Activated CD8-positive, alpha-beta memory T cell treated with anti-CD3 and anti-CD28 coated beads for 4 hours (primary cell): ENCODE measurements around the gene RASAL1.

Experiments
- DNase-seq, 2 donors: peaks; one replicate each; pipeline ENCODE4 v3.0.0-alpha.2; 2020; ENCODE audit warnings: low read depth in 2 of 2

Gene RASAL1

DNA sequence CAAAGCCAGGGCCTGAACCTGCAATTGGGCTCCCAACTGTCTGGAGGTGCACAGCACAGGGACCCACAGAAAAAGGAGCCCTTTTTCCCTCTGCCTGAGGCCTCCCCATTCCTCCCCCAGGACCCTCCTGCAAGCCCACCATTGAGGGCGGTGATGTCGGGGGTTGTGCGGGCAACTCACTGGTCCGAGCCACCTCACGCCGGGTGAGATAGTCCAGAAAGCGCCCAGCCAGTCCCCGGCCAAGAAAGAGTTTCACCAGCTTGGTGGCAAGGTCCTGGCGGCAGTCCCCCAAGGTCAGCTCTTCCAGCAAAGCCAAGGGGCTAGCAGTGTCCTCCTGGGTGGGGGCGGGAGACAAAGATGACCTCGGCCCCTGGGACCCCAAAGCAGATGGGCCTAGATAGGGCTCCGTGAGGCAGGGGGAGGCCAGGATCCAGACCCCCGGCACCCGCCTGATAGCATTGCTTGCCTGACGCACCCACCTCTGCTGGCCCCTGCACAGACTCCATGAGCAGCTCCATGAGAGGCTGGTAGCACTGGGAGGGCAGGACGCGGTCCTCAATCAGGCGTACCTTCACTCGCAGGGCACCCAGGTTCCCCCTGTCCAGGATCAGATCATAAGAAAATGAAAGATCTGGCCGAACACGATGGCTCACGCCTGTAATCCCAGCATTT, 20.0 kb downstream of the RASAL1 start:
- DNase-seq: no peak

DNA sequence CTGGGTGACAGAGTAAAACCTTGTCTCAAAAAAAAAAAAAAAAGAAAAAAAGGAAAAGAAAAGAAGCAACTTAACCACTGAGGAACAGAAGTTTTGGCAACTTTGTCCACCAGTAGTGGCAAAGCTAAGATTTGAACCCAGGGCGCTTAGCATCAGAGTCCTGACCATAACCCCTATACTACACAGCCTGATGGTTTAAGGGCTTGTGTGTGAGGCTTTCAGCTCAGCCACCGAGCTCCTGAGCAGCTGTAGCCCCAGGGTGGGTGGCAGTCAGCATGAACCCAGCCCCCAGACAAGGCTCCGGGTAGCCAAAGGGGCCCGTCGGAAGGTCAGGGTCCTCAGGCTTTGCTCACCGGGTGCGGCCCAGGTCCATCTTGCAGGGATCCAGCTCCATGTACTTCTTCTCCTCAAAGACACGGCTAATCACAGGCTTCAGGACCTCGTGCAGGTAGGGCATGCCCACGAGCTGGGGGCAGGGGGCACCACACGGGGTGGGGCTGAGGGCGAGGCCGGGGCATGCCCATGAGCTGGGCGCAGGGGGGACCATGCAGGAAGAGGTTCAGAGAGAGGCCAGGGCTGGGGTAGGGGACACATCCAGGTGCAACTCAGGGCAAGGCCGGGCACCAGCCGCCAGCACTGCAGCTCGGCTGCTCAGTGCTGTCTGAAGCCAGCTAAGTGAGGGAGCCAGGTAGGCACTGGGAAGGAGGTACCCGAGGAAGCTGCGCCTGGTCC, 20.9 kb downstream of the RASAL1 start:
- DNase-seq: no peak

DNA sequence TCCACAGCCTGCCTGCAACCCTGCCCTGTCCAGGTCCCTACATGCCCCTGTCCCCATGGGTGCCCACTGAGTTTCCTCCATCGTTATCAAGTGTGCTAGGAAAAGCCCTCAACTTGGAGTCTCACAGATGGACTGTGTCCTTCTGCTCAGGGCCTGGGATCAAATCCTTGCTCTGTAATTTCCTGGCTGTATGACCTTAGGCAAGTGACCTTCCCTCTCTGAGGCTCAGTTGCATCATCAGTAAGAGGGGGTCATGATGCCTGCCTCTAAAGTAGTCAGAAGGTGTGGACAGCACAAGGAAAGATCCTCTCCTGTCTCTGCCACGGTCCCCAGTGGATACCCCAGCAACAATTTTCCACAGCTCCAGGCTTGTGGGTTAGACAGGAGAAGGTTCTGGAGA, 22.2 kb downstream of the RASAL1 start:
- no peak for DNase-seq

DNA sequence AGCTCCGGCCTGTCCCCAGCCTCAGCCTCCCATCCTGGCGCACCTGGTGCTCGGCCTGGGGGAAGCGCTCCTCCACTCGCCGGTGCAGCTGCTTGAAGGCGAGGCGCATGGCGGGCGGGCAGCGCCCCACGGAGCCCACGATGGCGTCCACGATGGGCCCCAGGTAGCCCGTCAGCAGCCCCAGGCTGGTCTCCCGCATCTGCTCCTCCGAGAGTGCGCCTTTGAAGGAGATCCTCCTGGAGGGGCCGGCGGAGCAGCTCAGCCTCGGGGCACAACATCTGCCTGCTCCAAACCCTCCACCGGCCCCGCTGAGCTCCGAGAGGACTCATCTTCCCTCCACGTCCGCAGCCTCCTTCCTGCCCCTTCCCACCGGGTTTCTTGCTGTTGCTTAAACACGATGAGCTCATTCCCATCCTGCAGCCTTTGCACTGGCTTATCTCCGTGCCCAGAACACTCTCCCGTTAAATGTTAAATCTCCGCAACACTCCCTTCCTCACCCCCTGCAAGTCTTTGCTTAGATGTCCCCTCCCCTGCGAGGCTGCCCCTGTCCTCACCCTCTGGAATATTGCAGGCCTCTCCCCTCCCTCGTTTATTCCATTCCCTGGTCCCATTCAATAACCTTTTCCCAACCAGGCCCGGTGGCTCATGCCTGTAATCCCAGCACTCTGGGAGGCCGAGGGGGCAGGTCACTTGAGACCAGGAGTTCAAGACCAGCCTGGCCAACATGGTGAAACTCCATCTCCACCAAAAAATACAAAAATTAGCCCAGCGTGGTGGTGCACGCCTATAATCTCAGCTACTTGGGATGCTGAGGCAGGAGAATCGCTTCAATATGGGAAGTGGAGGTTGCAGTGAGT, 23.3 kb downstream of the RASAL1 start:
- DNase-seq: no peak

DNA sequence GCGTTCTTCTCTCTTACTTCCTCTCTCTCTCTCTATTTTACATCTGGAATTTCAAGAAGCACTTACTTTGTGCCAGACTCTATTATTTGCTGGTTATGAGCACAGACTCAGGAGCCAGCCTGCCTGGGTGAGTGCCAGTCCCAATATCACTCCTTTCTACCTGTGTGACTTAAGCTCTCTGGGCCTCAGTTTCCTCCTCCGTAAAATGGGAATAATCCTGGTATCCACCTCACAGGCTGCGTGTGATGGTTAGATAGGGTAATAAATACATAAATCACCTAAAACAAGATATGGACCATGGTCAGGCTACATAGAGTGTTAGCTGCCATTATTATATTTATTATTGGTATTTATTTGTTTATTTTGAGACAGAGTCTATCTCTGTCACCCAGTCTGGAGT, 24.3 kb downstream of the RASAL1 start:
- DNase-seq: no peak

DNA sequence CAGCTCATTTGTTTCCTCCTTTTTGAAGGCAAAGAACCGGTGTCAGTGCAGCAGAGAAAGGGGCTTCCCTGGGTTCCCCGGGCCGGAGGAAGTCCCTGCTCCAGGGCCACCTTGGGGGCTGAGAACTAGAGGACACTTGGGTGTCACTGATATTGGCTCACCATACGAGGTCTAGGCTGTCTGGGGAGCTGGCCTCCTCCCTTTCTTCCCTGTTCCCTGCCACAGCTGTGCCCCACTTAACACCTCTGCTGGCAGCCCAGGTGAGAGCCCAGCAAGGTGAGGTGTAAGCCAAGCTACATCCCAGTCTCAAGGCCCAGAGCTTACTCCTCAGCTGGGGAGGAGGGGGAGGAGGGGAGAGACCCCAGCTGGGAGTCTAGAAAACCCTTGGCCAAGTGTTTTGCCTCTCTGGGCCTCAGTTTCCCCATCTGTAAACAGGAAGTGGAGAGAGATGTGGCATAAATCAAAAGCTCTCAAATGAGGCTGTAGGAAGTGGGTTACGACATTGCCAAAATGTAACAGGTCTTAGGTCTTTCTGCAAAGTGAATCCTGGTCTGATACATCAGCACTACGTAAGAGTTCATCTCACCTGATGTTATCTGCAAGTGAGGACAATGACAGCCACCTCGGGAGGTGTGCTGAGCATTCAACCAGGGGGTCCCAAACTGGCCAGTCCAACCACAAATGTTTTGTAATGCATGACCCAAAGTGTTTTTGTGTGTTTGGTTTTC, 25.5 kb downstream of the RASAL1 start:
- DNase-seq: no peak

DNA sequence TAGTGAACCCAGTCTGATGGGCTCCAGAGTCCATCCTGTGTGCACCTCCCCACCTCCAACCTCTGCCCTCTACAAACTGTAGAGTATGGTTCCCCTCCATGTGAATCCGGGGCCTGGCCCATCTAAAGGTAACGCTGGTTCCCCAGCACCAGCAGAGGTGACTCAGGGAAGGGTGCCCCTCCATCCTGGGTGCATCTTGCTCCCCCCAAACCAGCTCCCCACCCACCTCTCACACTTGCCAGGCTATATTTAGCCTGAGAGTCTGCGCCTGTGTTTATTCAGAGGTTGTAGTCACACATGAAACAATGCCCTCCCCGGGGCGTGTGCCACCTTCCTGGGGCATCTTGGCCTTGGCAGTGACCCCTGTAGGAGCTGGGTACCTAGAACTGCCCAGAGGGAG, 26.2 kb downstream of the RASAL1 start:
- no peak for DNase-seq

DNA sequence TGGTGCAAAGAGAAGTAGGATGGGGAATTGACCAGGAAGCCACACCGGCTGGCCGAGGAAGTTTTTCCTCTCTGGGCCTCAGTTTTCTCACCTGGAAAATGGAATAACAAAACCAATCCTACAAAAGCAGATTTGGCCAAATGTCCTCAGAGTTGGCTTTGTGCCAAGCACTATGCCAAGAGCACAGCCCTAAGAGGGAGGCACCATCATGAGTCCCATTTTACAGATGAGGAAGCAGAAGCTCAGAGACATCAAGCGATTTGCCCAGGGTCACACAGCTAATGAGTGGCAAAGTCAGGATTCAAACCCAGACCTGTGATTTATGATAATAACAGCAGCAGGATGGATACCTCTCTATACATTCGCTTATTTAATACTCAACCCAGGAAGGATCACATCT, 27.3 kb downstream of the RASAL1 start:
- no peak for DNase-seq

DNA sequence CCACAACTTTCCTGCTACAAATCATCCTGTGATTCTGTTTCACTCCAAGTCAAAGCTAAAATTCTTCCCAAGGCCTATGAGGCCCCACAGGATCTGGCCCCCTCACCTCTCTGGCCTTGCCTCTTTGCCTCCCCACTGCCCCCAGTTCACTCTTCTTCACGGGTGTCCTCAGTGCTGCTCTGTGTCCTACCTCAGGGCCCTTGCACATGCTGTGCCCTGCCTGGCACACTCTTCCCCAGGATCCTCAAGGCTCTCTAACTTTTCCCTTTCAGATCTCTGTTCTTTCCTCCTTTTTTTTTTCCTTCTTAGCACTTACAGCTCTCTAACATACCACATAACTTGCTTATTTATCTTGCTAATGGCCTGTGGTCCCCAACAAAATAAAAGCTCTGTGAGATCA, 29.2 kb downstream of the RASAL1 start:
- no peak for DNase-seq

DNA sequence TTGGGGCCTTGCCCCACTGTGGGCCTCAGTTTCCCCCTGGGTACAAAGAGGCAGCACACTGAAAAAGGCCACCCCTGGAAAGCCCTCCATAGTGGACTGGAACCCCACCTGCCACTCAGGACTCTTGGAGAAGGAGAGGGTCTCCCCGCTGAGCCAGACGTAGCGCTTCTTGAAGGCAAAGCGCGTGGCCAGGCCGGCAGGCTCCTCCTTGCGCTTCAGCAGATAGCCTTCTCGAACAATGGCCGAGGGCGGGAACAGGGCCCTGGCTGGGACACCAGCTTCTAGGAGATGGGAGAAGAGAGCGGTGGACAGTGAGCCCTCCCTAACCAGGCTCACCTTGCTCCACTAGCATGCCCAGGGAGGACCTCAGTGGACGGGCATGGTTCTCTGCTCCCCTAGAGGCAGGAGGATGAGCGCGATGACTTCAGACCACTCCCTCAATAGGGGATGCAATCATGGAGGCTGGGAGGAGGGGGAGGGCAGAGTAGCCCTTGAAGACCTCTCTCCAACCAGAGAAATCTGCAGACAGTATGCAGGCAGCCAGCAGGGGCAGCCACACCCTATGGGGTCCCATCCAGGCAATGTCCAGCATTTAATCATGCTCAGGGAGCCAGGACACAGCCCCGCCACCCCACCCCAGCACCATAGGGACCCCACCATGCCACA, 29.8 kb downstream of the RASAL1 start:
- DNase-seq: no peak

DNA sequence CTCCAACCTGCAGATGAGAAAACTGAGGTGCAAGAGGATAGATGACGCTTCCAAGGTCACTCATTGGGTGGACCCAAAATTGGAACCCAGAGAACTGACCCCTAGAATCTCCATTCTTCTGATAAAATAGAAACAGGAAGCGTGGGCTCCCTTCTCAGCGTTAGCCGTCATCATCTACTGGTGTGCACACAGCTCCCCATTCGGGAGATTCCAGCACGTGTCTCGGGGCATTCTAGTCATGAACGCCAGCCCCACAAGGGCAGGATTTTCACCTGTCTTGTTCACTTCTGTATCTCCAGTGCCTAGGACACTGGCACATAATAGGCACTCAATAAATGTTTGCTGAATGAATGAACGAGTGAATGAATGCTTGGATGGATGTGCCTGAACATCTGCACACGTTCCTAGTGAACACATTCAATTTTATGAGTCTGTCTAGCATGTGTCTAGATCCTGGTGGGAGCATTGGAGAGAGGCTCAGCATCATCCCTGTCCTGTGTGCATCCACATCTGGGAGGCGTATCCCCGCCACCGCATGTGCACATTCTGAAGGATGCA, 30.5 kb downstream of the RASAL1 start:
- DNase-seq: no peak

DNA sequence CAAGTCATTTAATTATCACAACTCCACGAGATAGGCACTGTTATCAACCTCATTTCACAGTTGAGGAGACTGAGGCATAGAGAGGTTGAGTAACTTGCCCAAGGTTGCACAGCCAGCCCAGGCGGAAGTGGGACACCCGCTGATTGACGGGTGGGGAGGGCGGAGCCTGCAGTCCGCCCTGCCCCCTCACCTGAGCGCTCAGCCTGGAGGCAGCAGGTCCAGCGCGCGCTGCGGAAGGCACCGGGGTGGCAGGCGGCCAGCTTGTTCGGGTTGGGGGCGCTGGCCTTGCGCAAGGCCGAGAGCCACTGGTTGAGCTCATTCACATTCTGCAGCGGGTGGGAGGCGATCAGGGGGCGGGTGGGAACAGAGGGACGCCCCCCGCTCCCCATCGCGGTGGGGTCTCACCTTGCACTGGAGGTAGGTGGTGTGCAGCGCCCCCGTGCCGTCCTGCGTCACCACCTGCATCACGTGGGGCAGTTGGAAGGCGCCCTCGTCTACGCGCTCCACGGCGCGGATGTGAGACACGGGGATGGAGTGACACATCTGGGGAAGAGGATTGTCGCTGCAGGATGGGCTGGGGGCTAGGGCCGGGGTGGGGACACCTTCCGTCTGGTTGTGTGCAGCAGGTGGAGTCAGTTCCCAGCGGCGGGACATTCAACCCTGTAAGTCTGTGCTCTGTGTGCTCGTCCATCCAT, 31.7 kb downstream of the RASAL1 start:
- peak in 1 of 2 donors; percentile 17 for DNase-seq

DNA sequence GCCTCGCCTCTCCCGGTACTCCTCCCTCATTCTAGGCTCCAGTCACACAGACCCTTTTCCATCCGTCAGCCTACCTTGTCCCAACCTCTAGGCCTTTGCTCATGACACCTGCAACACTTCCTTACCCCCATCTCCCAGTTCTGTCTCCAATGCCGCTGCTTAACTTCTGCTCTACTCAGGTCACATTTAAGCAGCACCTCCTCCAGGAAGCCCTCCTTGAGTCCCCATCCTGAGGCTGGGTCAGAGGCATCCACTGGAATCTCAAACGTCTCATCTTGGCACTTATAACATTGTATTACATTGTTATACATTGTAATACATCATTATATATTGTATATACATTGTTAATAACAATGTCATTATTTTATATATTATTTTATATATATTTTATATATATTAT, 32.8 kb downstream of the RASAL1 start:
- no peak for DNase-seq

DNA sequence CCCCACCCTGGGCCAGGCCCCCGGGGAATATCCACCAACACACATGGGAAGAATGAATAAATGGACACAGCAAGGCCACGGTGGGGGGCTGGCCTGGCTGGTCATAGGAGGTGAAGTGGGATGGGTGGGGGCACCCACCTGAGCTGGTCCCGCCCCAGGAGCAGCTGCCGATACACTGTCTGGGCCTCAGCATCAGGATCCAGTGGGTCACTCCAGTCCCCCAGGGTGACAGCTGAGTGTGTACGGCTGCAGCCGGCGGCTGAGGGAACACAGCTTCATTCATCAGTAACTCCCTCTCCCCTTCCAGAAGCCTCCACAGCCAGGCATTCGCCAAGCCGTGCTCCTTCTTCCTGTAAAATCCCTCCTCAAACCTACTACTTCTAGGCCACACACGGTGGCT, 33.8 kb downstream of the RASAL1 start:
- no peak for DNase-seq

DNA sequence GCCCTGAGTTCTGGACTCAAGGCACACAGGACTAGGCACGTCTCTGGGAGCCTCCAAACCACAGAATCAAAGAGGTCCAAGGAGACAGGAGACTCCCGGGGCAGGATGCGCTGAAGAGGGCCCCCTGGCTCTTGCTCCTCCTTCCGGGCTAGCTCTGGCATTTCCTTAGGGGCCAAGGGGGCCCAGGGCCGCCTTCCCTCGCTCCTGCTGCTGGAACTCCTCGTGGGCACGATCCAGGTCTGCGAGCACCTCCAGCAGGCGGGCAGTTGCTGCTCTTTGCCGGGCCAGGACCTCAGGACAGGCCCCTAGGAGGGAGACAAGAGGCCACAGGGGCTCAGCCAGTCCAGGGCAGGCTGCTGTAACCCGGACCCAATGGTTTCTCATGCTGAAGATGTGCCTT, 35.8 kb downstream of the RASAL1 start:
- no peak for DNase-seq

DNA sequence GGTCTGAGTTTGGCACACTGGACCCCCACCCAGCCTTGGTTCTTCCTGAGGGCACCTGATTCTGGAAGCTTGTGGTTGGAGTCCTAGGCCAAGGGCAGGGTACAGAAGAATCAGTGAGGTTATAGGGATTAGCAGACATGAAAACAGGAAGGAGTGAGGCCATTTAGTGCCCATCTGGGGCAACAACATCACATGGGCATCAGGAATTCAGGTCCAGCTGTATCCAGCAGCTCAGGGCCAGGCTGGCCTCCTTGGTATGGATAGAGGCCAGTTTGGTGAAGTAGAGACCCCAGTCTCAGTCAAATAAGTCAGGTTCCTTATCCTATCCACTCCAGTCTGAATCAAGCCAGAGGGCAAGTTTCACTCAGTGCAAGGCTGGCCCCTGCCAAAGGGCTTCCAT, 36.2 kb downstream of the RASAL1 start:
- no peak for DNase-seq

DNA sequence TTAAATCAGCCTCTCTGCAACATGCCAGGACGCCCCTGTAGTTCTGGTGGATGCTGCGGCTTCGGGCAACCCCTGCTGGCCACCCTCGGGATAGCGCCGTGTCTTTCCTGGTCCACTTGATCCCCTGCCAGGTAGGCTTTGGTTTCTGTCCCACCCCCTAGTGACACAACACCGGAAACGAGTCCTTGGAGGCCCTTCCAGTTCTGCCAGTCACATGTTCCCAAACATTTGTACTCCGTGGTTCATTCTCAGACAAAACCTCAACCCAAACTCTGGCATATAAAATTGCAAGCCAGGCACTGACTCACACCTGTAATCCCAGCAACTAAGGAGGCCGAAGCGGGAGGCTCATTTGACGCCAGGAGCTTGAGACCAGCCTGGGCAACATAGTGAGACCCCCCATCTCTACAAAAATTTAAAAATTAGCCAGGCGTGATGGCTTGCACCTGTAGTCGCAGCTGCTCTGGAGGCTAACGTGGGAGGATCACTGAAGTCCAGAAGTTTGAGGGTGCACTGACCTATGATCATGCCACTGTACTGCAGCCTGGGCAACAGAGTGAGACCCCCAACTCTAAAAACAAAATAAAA, 37.0 kb downstream of the RASAL1 start:
- DNase-seq: peak; percentile 17 to 33

DNA sequence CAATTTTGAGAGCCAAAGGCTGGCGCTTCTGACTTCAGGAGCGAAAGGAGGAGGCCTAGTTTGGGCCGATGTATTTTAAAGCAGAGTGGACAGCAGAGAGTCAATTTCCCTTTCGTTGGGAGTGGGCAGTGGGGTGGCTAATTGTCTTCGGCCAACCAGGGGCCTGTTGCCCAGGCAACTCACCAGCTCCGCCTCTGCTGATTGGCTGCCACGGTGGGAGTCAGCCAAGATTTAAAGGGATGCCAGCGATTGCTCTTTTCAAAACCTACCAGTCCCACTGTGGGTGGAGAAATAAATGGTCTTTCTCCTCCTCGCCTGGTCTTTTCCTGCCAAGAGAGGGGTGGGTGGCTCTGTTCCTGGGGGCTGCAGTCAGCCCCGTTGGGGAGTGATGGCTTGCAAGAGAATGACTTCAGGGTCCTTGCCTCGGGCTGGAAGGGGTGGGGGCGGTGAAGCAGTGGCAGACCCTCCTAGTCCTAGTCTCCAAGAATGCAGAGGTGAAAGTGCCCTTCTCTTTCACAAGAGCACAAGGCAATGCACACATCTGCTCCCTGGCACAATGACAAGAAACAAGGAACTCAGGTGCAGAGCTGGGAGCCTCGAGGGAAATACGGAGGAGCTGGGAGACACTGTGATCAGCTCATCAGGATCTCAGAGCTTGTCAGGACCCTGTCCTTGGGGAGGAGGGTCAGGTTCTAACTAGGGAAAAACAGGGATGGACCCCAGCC, 37.7 kb downstream of the RASAL1 start:
- no peak for DNase-seq

DNA sequence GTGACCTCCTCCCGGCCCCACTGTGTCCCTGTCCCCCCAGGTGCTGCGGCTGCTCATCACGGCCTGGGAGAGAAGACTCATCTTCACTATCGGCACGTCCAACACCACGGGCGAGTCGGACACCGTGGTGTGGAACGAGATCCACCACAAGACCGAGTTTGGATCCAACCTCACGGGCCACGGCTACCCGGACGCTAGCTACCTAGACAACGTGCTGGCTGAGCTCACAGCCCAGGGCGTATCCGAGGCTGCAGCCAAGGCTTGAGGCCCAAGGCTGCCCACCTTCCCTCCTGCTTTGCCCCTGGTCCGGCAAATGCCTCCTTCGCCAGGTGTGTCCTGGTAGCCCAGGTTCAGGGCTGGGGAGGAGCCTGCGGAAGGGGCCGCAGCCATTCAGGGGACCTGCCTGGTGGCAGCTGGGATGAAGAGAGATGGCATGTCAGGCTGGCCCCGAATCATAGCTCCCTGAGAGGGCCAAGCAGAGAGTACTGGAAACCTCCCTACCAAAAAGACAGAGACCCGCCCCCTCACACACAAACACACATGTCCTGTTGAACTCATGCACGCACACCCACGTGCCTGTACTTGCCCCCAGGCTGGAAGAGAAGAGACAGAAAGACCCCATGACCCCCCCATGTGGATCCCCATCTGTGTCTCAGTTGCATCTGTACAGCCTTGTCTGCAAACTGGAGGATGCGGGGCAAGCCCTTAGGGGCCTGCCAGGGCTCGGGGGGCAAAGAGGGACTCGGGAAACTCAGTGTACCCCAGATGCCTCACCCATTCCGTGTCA, 38.7 kb downstream of the RASAL1 start:
- no peak for DNase-seq
